SK-N-SH (cell line): ENCODE data around the gene TPCN2. TPM values are rescaled to one million over a fixed set of nuclear protein-coding genes. Genes with fewer than 3 reads are reported as not detected.
"Not testable (repeated sequence)": the region's sequence is repeated elsewhere in the genome, so short reads cannot be mapped to it uniquely, and the experiment has no call there.

Experiments
- CTCF ChIA-PET: fragments of 300-600, 350-600 bp; formaldehyde crosslinking; extraction: SDS; loops from one replicate; lab custom pipeline; 2021; lab: Yijun Ruan, JAX
- POLR2A ChIA-PET: fragments of 350-600 bp; sonication (Branson Sonifier 250); formaldehyde crosslinking; extraction: SDS; loops from one replicate; lab custom pipeline; 2020; ENCODE audit warnings: antibody characterized with exemption, inconsistent platforms; lab: Yijun Ruan, JAX
- DNase-seq: peaks from one replicate; pipeline ENCODE4 v3.0.0; 2012
- H2AFZ ChIP-seq: fragments of 200-600 bp; sonication (generic); 2 replicates; pipeline ENCODE4 v1.8.1; 2016; ENCODE audit warnings: antibody characterized with exemption, mild to moderate bottlenecking, low read depth
- H3F3A ChIP-seq: fragments of 200-600 bp; sonication (generic); replicated peaks from 2 replicates; pipeline ENCODE3; 2016; ENCODE audit warnings: antibody characterized with exemption, mild to moderate bottlenecking; ENCODE audit not compliant: insufficient read depth
- H3K27ac ChIP-seq, 2 experiments: fragments of 200-500 bp in 1 of 2; fragments of 200-600 bp in 1 of 2; sonication (Bioruptor generic) in 1 of 2; sonication (generic), shearing (Covaris generic) in 1 of 2; 2 replicates each; pipeline versions ENCODE4 v1.5.1 to v1.6.1; 2014 to 2016; ENCODE audit warnings: low read depth in 2 of 2, inconsistent platforms in 1 of 2, low read length in 1 of 2, mild to moderate bottlenecking in 1 of 2, mixed read lengths in 1 of 2
- H3K27me3 ChIP-seq: fragments of 200-600 bp; sonication (generic), shearing (Covaris generic); 2 replicates; pipeline ENCODE4 v1.6.1; 2016; ENCODE audit warnings: mixed run types; ENCODE audit not compliant: insufficient read depth
- H3K36me3 ChIP-seq, 2 experiments: fragments of 200-500 bp in 1 of 2; fragments of 200-600 bp in 1 of 2; sonication (Bioruptor generic) in 1 of 2; sonication (generic) in 1 of 2; replicated peaks in 1 of 2; 2 replicates each; pipeline versions ENCODE3 to v1.5.1; 2014 to 2016; ENCODE audit warnings: low read length in 1 of 2, mild to moderate bottlenecking in 1 of 2; ENCODE audit not compliant: insufficient read depth in 2 of 2, control insufficient read depth in 1 of 2
- H3K4me1 ChIP-seq, 2 experiments: fragments of 200-500 bp in 1 of 2; fragments of 200-600 bp in 1 of 2; sonication (Bioruptor generic) in 1 of 2; sonication (generic), shearing (Covaris generic) in 1 of 2; 2 replicates each; pipeline versions ENCODE4 v1.5.1 to v1.6.1; 2014 to 2016; ENCODE audit warnings: low read depth in 1 of 2, low read length in 1 of 2, mixed run types in 1 of 2; ENCODE audit not compliant: insufficient read depth in 2 of 2, control insufficient read depth in 1 of 2
- H3K4me2 ChIP-seq: fragments of 200-600 bp; sonication (generic), shearing (Covaris generic); 2 replicates; pipeline ENCODE4 v1.6.1; 2017; ENCODE audit warnings: mixed run types
- H3K4me3 ChIP-seq, 2 experiments: fragments of 200-500 bp in 1 of 2; fragments of 200-600 bp in 1 of 2; sonication (Bioruptor generic) in 1 of 2; sonication (generic), shearing (Covaris generic) in 1 of 2; 2 replicates each; pipeline versions ENCODE4 v1.5.1 to v1.8.1; 2014 to 2016; ENCODE audit warnings: low read depth in 2 of 2, inconsistent platforms in 1 of 2, low read length in 1 of 2, mild to moderate bottlenecking in 1 of 2, mixed read lengths in 1 of 2, moderate library complexity in 1 of 2
- H3K79me2 ChIP-seq: fragments of 200-600 bp; sonication (generic); 2 replicates; pipeline ENCODE4 v1.8.1; 2017; ENCODE audit warnings: mild to moderate bottlenecking; ENCODE audit not compliant: insufficient read depth
- H3K9ac ChIP-seq: fragments of 200-600 bp; sonication (generic); 2 replicates; pipeline ENCODE4 v1.6.1; 2017; ENCODE audit warnings: mixed run types
- H3K9me2 ChIP-seq: fragments of 200-600 bp; sonication (generic); 2 replicates; pipeline ENCODE4 v1.6.1; 2017; ENCODE audit warnings: mixed run types
- H3K9me3 ChIP-seq: fragments of 200-600 bp; sonication (generic); 2 replicates; pipeline ENCODE4 v1.6.1; 2017; ENCODE audit warnings: mixed run types, mild to moderate bottlenecking, moderate library complexity
- H4K20me1 ChIP-seq: fragments of 200-600 bp; sonication (generic); 2 replicates; pipeline ENCODE4 v1.6.1; 2017; ENCODE audit warnings: mild to moderate bottlenecking, mixed run types; ENCODE audit not compliant: insufficient read depth
- ELF1 ChIP-seq: IDR thresholded peaks from 2 replicates; pipeline ENCODE4 v1.4.0; 2012
- EP300 ChIP-seq, 2 experiments: IDR thresholded peaks; 2 replicates each; pipeline versions ENCODE4 v1.4.0 to v1.6.1; 2012; ENCODE audit warnings: borderline replicate concordance in 1 of 2, low read depth in 1 of 2, low read length in 1 of 2
- GABPA ChIP-seq: IDR thresholded peaks from 2 replicates; pipeline ENCODE4 v1.4.0; 2012; ENCODE audit warnings: low read depth, mild to moderate bottlenecking
- JUND ChIP-seq: IDR thresholded peaks from 2 replicates; pipeline ENCODE4 v1.4.0; 2012
- NFIC ChIP-seq: IDR thresholded peaks from 2 replicates; pipeline ENCODE4 v1.4.0; 2012; ENCODE audit warnings: borderline replicate concordance
- NRF1 ChIP-seq: IDR thresholded peaks from 2 replicates; pipeline ENCODE4 v1.6.1; 2012; ENCODE audit warnings: low read depth, mild to moderate bottlenecking, low read length
- RAD21 ChIP-seq: IDR thresholded peaks from 2 replicates; pipeline ENCODE4 v1.6.1; 2012; ENCODE audit warnings: mild to moderate bottlenecking, low read length
- RCOR1 ChIP-seq: fragments of 150-350 bp; IDR thresholded peaks from 2 replicates; pipeline ENCODE4 v1.6.1; 2017; ENCODE audit warnings: antibody characterized with exemption, low read length
- RFX5 ChIP-seq: IDR thresholded peaks from 2 replicates; pipeline ENCODE4 v1.6.1; 2012; ENCODE audit warnings: mild to moderate bottlenecking, improper control_type of control experiment, low read length
- SIN3A ChIP-seq: IDR thresholded peaks from 2 replicates; pipeline ENCODE4 v1.6.1; 2012; ENCODE audit warnings: low read depth, mild to moderate bottlenecking, low read length, moderate library complexity, borderline replicate concordance
- TAF1 ChIP-seq: IDR thresholded peaks from 2 replicates; pipeline ENCODE4 v1.6.1; 2012; ENCODE audit warnings: low read depth, mild to moderate bottlenecking, low read length, moderate library complexity, borderline replicate concordance
- USF2 ChIP-seq: fragments of 150-350 bp; IDR thresholded peaks from 2 replicates; pipeline ENCODE4 v1.6.1; 2017; ENCODE audit warnings: antibody characterized with exemption, low read length, low read depth, borderline replicate concordance
- ZBTB33 ChIP-seq: IDR thresholded peaks from 2 replicates; pipeline ENCODE4 v1.4.0; 2012; ENCODE audit warnings: low read depth, borderline replicate concordance
- WGBS: methylation state at CpG from one replicate; pipeline ENCODE4 v1.1.6; 2017; ENCODE audit warnings: low lambda C conversion rate; 5-methylcytosine and 5-hydroxymethylcytosine counted together
- polyA plus RNA-seq, 3 experiments: library from polyadenylated mRNA; depleted of rRNA; stranded (reverse); fragments of >200 nt; gene quantifications; 2 replicates each; pipeline ENCODE4 v1.2.3, GENCODE V29; 2012
- TF ChIP-seq, protein P1 (sequence below): fragments of 150-350 bp; IDR thresholded peaks from 2 replicates; pipeline ENCODE4 v1.6.1; 2016; ENCODE audit warnings: mild to moderate bottlenecking, low read depth, low read length
- TF ChIP-seq, protein P2 (sequence below): IDR thresholded peaks from 2 replicates; pipeline ENCODE4 v1.4.0; 2012; ENCODE audit warnings: low read depth, borderline replicate concordance

TPCN2 gene
- polyA plus RNA-seq, 1 of the 3 experiments (the other 2 are of a cell fraction) = 8.7 TPM

- H3K4me3 ChIP-seq, H3K27ac ChIP-seq, H2AFZ ChIP-seq, H4K20me1 ChIP-seq, H3K9ac ChIP-seq, DNase-seq, H3K79me2 ChIP-seq, H3K9me2 ChIP-seq, H3K27me3 ChIP-seq, H3K36me3 ChIP-seq, CTCF ChIA-PET, H3F3A ChIP-seq, POLR2A ChIA-PET, H3K9me3 ChIP-seq, H3K4me2 ChIP-seq: not testable (repeated sequence)
- H3K4me1 ChIP-seq = peaks cover 0 to 15% of the 10 kb centered on the region in 2 experiments; a peak in 1 of 4 replicates
- 80% methylated on average over 2 of the region's 2 CpGs for whole genome bisulfite sequencing
Measured at GRCh38 chr11:69134182-69134581, 85.5 kb downstream of the TPCN2 start.

GRCh38 chr11:69134957-69135356 is 86.2 kb downstream of the TPCN2 start:
- H2AFZ ChIP-seq = no peak overlapping the region
- no peak overlapping the region for H3K4me3 ChIP-seq
- H3K79me2 ChIP-seq = no peaks in the 10 kb centered on the region
- ChIA-PET CTCF (no interaction called here), POLR2A (no interaction called here)
- no peak for DNase-seq
- H3K9me3 ChIP-seq = no peaks in the 10 kb centered on the region
- no peak overlapping the region for H3K27ac ChIP-seq
- no peaks in the 10 kb centered on the region for H3K9me2 ChIP-seq
- no peaks in the 10 kb centered on the region for H3F3A ChIP-seq
- TF ChIP-seq JUND (no peak), GABPA (no peak), ELF1 (no peak), ZBTB33 (no peak), SIN3A (no peak), NRF1 (no peak), EP300 (IDR thresholded peaks at IDR 0.05; ENCODE audit: borderline replicate concordance in 1 of 2, low read depth in 1 of 2, low read length in 1 of 2) (no peak), RCOR1 (no peak), NFIC (no peak), TAF1 (no peak), RAD21 (no peak), USF2 (no peak), RFX5 (no peak)
- TF ChIP-seq, protein P1, sequence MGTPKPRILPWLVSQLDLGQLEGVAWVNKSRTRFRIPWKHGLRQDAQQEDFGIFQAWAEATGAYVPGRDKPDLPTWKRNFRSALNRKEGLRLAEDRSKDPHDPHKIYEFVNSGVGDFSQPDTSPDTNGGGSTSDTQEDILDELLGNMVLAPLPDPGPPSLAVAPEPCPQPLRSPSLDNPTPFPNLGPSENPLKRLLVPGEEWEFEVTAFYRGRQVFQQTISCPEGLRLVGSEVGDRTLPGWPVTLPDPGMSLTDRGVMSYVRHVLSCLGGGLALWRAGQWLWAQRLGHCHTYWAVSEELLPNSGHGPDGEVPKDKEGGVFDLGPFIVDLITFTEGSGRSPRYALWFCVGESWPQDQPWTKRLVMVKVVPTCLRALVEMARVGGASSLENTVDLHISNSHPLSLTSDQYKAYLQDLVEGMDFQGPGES = no peak
- TF ChIP-seq, protein P2, sequence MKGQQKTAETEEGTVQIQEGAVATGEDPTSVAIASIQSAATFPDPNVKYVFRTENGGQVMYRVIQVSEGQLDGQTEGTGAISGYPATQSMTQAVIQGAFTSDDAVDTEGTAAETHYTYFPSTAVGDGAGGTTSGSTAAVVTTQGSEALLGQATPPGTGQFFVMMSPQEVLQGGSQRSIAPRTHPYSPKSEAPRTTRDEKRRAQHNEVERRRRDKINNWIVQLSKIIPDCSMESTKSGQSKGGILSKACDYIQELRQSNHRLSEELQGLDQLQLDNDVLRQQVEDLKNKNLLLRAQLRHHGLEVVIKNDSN = no peak
- no peaks in the 10 kb centered on the region for H3K36me3 ChIP-seq
- 97% methylated on average over 8 of the region's 8 CpGs for WGBS
- H3K9ac ChIP-seq = no peak overlapping the region
- no peaks in the 10 kb centered on the region for H3K27me3 ChIP-seq
- peaks cover 0 to 15% of the 10 kb centered on the region in 2 experiments; a peak in 1 of 4 replicates for H3K4me1 ChIP-seq
- H3K4me2 ChIP-seq = no peak overlapping the region
- no peaks in the 10 kb centered on the region for H4K20me1 ChIP-seq
